Activated gamma-delta T cell treated with Interleukin-2 at 50 U/mL for 16 hours (primary cell): Measurements from ENCODE around the gene APBB2.
"Not testable (repeated sequence)": the region's sequence is repeated elsewhere in the genome, so short reads cannot be mapped to it uniquely, and the experiment has no call there.

Source experiments
- DNase-seq: peaks from one replicate; pipeline ENCODE4 v3.0.0-alpha.2; 2020

APBB2 gene

GRCh38 chr4:40927074-40927473, 287.3 kb downstream of the APBB2 start:
- DNase-seq: no peak

DNA sequence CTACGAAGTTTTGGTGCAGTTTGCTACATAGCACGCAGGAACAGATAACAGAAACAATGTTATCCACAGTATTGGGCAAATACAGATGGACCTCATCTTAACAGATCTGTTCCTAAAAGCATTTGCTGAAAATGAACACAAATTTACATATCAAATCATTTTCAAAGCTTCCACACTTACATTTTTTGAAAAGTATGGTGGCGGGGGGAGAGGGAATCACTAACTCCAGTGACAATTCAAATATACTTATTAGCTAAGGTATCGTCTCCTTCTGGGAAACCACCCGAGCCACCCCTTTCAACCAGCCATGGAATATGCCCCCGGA, 289.6 kb downstream of the APBB2 start:
- DNase-seq: no peak

GRCh38 chr4:40924096-40924792, 290.1 kb downstream of the APBB2 start:
- DNase-seq: peak; percentile 33

GRCh38 chr4:40923316-40924095, 290.8 kb downstream of the APBB2 start:
- no peak for DNase-seq

DNA sequence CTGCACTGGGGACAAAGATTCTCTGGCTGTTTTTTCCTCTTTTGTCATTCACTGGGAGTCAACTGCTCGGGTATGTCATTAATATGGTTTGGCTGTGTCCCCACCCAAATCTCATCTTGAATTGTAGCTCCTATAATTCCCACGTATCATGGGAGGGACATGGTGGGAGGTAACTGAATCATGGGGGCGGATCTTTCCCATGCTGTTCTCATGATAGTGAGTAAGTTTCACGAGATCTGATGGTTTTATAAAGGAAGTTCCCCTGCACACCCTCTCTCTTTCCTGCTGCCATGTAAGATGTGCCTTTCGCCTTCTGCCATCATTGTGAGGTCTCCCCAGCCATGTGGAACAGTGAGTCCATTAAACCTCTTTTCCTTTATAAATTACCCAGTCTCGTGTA, 294.4 kb downstream of the APBB2 start:
- DNase-seq: not testable (repeated sequence)

GRCh38 chr4:40918330-40918729, 296.0 kb downstream of the APBB2 start:
- no peak for DNase-seq

GRCh38 chr4:40916880-40917279, 297.5 kb downstream of the APBB2 start:
- no peak for DNase-seq

- DNase-seq: no peak
Observed at GRCh38 chr4:40916218-40916555, 298.2 kb downstream of the APBB2 start.

GRCh38 chr4:40915318-40916217, 298.8 kb downstream of the APBB2 start:
- no peak for DNase-seq

DNA sequence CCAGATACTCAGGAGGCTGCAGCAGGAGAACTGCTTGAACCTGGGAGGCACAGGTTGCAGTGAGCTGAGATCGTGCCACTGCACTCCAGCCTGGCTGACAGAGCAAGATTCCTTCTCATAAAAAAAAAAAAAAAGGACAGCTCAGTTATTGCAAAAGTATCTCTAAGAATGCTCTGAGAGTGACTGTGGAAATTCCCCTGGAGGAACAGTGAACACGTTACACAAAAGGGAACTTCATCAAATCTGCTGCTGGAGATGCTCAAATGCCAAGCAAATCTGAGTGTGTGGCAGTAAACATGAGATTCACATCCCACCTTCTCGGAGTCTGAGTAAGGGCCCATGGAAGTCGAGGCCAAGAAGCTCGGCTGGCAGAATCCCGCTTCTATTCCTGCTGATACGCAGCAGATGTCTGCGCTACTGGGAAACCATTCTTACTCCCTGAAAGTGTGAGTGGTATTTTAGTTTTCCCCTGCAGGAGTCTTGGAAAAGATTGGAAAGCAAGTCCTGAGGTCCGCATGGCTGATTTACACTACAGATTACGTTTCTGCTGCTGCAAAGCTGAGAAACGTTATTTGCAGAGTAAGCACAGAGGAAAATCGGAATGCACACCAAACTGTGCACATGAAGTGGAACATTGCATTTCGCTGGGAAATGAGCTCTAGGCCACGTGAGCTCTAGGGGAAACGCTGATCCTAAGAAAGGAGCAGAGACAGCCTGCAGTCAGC, 301.7 kb downstream of the APBB2 start:
- DNase-seq: no peak

- DNase-seq: no peak
Observed at GRCh38 chr4:40910706-40911105, 303.6 kb downstream of the APBB2 start.

- no peak for DNase-seq
Observed at GRCh38 chr4:40909363-40909876, 304.9 kb downstream of the APBB2 start.

DNA sequence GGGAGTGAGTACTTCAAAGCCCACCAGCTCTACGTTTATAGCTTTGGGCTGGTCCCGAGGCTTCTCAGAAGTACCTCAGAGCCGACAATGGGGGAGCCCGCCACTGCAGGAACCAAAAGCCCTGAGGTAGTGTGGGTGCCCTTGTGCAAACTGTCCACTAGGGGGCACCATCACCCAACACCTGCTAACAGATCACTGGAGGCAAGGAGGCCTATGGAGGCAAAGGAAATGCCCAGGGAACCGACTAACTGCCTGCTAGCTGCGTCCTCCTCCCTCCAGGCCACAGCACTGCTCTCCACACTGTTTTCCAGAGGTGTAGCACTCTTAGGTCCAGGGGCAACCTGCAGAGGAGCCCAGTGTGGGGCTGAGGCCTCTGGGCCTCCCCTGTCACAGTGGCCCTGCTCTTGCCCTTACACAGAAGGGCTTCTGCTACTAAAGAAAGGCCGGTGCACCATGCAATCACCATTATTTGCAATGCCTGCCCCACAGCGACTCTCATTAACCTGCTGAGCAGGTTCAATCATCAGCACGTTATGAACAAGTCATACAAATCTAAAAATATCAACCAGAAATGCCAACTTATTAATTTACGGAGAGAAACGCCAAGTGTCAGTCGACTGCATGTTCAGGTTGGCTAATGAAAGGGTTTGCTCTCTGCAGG, 305.5 kb downstream of the APBB2 start:
- DNase-seq: peak; percentile 43

- DNase-seq: no peak
Observed at GRCh38 chr4:40908297-40908696, 306.0 kb downstream of the APBB2 start.

GRCh38 chr4:40905414-40905813, 308.9 kb downstream of the APBB2 start:
- DNase-seq: no peak

DNA sequence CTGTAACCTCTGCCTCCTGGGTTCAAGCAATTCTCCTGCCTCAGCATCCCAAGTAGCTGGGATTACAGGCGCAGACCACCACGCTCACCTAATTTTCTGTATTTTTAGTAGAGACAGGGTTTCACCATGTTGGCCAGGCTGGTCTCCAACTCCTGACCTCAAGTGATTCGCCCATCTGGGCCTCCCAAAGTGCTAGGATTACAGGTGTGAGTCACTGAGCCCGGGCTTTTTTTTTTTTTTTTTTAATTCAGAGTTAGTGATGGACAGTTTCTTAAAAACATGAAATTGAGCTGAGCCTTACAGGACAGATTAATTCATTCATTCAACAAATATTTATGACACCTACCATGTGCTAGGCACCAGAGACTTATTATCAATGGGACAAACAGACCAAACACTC, 313.8 kb downstream of the APBB2 start:
- DNase-seq: not testable (repeated sequence)

DNA sequence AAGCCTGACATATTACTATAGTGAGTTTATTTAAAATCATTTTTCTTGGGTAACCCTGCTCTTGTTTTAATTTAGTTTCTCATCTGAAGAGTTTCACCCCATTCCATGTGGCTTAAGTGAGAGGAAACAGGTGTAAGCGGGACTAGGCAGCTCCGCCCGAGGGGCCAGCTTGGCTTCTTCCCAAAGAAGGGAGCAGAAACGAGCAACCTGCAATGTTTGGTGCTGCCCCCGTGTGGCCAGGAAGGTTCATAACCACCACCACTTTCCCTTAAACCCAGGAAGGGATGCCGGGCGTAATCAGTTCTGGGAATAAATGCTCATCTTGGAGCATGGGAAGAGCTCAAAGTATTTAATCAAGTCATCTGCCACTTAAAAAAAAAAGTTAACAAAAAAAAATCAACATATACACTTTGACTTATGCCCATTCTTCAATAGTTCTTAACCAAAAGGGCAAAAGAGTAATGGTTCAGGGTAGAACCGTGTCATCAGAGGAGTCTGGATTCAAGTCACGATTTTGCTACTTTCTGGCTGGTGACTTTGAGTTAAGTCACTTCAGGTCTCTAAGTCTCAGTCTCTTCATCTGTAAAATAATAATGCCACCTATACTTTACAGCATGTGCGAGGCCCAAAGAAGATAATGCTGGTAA, 316.7 kb downstream of the APBB2 start:
- DNase-seq: peak; percentile 53

GRCh38 chr4:40890764-40891163, 323.6 kb downstream of the APBB2 start:
- DNase-seq: no peak

- DNase-seq: no peak
Observed at GRCh38 chr4:40890199-40890598, 324.1 kb downstream of the APBB2 start.

- DNase-seq: no peak
Observed at GRCh38 chr4:40888933-40889332, 325.4 kb downstream of the APBB2 start.

DNA sequence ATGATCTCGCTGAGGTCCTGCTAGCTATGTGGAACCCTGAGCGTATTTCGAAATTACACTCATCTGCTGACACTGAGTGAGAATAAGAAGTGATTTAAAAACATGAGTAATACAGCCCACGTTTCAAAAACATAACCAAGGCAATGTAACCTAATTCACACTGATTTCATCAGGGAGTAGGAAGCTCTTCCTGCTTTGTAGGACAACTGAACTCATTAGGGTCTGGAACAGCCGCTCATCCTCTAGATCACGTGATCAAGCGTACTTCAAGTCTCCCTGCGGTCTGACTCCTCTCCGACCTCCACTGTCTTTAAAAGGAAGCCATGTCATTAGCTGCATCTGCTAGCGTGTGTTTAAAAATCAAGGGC, 326.6 kb downstream of the APBB2 start:
- DNase-seq: no peak
